Breast epithelium (tissue), 3 donors: ENCODE data around the gene EGFL6.

Experiments used
- CTCF ChIP-seq, 3 donors: fragments of 450-650 bp; IDR thresholded peaks; one replicate each; pipeline ENCODE4 v1.5.1; 2016 to 2017; ENCODE audit warnings: antibody characterized with exemption in 3 of 3, mild to moderate bottlenecking in 3 of 3, moderate library complexity in 3 of 3
- POLR2A ChIP-seq: fragments of 450-650 bp; IDR thresholded peaks from one replicate; pipeline ENCODE4 v1.6.1; 2016; ENCODE audit warnings: antibody characterized with exemption, mild to moderate bottlenecking, moderate library complexity
- POLR2AphosphoS5 ChIP-seq, 3 donors: sonication (generic); formaldehyde crosslinking; IDR thresholded peaks; one replicate each; pipeline ENCODE4 v1.6.1; 2017; ENCODE audit warnings: antibody characterized with exemption in 3 of 3

- TF ChIP-seq CTCF (IDR thresholded peaks at IDR 0.05) (no peak), POLR2A (no peak), POLR2AphosphoS5 (IDR thresholded peaks at IDR 0.05) (no peak)
These were observed 30.1 kb downstream of the EGFL6 start for GRCh38 chrX:13599491-13599890.
